Spleen (tissue), 11 donors: ENCODE measurements around the gene INPP4B. TPM values are rescaled to one million over a fixed set of nuclear protein-coding genes. Genes with fewer than 3 reads are reported as not detected.

Experiments used
- DNase-seq: peaks from one replicate; pipeline ENCODE4 v3.0.0-alpha.2; 2020
- H3K27ac ChIP-seq, 8 donors: fragments of 200-600 bp; sonication (generic) in 7 of 8; 1 replicate in 4 of 8; 2 replicates in 4 of 8; pipeline versions ENCODE4 v1.5.0 to v1.8.0; 2016 to 2021; ENCODE audit warnings: inconsistent platforms in 4 of 8, mild to moderate bottlenecking in 4 of 8, moderate library complexity in 1 of 8
- H3K27me3 ChIP-seq, 7 donors: fragments of 200-600 bp; sonication (generic) in 6 of 7; replicated peaks in 1 of 7; 1 replicate in 4 of 7; 2 replicates in 3 of 7; pipeline versions ENCODE4 v1.5.0 to v1.8.0; 2016 to 2021; ENCODE audit warnings: inconsistent platforms in 3 of 7, mild to moderate bottlenecking in 1 of 7
- H3K36me3 ChIP-seq, 6 donors: fragments of 200-600 bp; sonication (generic) in 5 of 6; 1 replicate in 4 of 6; 2 replicates in 2 of 6; pipeline versions ENCODE4 v1.5.0 to v1.8.0; 2016 to 2021; ENCODE audit warnings: inconsistent platforms in 2 of 6
- H3K4me1 ChIP-seq, 6 donors: fragments of 200-600 bp; sonication (generic) in 5 of 6; 1 replicate in 3 of 6; 2 replicates in 3 of 6; pipeline versions ENCODE4 v1.5.0 to v1.8.0; 2016 to 2021; ENCODE audit warnings: inconsistent platforms in 3 of 6
- H3K4me3 ChIP-seq, 8 donors: fragments of 200-600 bp; sonication (generic) in 7 of 8; 1 replicate in 4 of 8; 2 replicates in 4 of 8; pipeline versions ENCODE4 v1.5.0 to v1.8.0; 2016 to 2021; ENCODE audit warnings: inconsistent platforms in 4 of 8, mild to moderate bottlenecking in 4 of 8, moderate library complexity in 2 of 8
- H3K9me3 ChIP-seq, 8 donors: fragments of 200-600 bp; sonication (generic) in 7 of 8; 1 replicate in 4 of 8; 2 replicates in 4 of 8; pipeline versions ENCODE4 v1.5.0 to v1.8.0; 2016 to 2021; ENCODE audit warnings: inconsistent platforms in 4 of 8
- CTCF ChIP-seq, 11 experiments: fragments of 200-600 bp in 7 of 11; fragments of 450-650 bp in 4 of 11; sonication (generic) in 4 of 11; IDR thresholded peaks in 8 of 11; conservative IDR thresholded peaks in 3 of 11; 1 replicate in 7 of 11; 2 replicates in 4 of 11; pipeline versions ENCODE4 v1.4.0 to v1.8.0; 2016 to 2021; ENCODE audit warnings: antibody characterized with exemption in 11 of 11, inconsistent platforms in 4 of 11, mild to moderate bottlenecking in 1 of 11
- POLR2A ChIP-seq, 3 donors: fragments of 450-650 bp; IDR thresholded peaks; one replicate each; pipeline ENCODE4 v1.5.1; 2017; ENCODE audit warnings: antibody characterized with exemption in 3 of 3, mild to moderate bottlenecking in 1 of 3
- POLR2AphosphoS5 ChIP-seq, 3 donors: sonication (generic); formaldehyde crosslinking; IDR thresholded peaks; one replicate each; pipeline ENCODE4 v1.5.1; 2017; ENCODE audit warnings: antibody characterized with exemption in 3 of 3
- WGBS, 5 donors: extraction: QIAGEN DNeasy Blood & Tissue Kit in 3 of 5; methylation state at CpG; one replicate each; pipeline versions ENCODE4 v1.1.5 to v1.1.7; 2013 to 2018; 5-methylcytosine and 5-hydroxymethylcytosine counted together
- intact Hi-C: fragments of 100-400 bp; cut with DNase I; formaldehyde crosslinking; loops from one replicate; pipeline ENCODE4 v1.15.0; 2023; ENCODE audit warnings: low total_unique reads
- polyA plus RNA-seq, 3 donors: library from polyadenylated mRNA; stranded (reverse); fragments of 200-250 nt; gene quantifications; one replicate each; pipeline ENCODE4 v1.2.1, GENCODE V29; 2013
- total RNA-seq, 7 donors: library from RNA; depleted of rRNA in 3 of 7; stranded (reverse); fragments of >200 nt in 3 of 7; fragmentation: NEBNext Ultra II Directional in 4 of 7; extraction: Animal tissue kit (Norgen Biotek cat#: 25700) in 4 of 7; gene quantifications; one replicate each; pipeline versions ENCODE4 v1.1.0 to v1.2.1, GENCODE V29; 2016 to 2021
- donor health status: healthy with polysubstance abuse.
- donor health status: DM: no; HTN: no; CAD: no; lungs with moderate emphysema.
- donor health status: DM: no; HTN: no; CAD: no.
- donor health status: Bipolar disorder and iron deficiency.
- donor health status: healthy.
- donor health status: DM: no; HTN: no; CAD: no.
- donor health status: DM: yes; HTN: yes; CAD: no.

The INPP4B gene
- total and polyA plus RNA-seq, 10 donors = 0.78 to 31.6 (median 26.8) TPM

DNA sequence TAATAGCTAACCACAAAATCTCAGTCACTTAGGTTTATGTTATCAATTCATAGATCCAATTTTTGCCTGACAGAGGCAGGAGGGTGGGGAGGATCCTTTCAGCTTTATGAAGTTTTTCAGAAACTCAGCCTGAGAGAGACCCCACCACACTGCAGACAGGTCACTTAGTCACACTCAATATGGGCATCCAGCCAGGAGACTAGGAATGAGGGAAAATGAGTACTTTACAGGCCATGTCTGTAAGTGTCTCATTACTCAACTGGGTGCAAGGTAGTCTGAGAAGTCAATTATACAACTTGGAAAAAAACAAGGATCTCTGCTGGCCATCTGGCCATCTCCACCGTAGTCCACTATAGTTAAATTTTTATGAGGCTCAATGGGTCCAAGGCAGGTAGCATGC is 365.9 kb downstream of the INPP4B start:
- intact Hi-C loops = no loop called here
- H3K4me1 ChIP-seq = no peaks in the 10 kb centered on the region
- DNase-seq = no peak
- no peaks in the 10 kb centered on the region for H3K27me3 ChIP-seq
- no peaks in the 10 kb centered on the region for H3K36me3 ChIP-seq
- WGBS, 5 donors = 84 to 96% (median 93%) methylated on average over 1 of the region's 1 CpG
- H3K4me3 ChIP-seq = no peak overlapping the region
- no peak overlapping the region for H3K27ac ChIP-seq
- H3K9me3 ChIP-seq = no peaks in the 10 kb centered on the region
- no peak for TF ChIP-seq POLR2A (IDR thresholded peaks at IDR 0.05)
- TF ChIP-seq POLR2AphosphoS5 (IDR thresholded peaks at IDR 0.05) = no peak

DNA sequence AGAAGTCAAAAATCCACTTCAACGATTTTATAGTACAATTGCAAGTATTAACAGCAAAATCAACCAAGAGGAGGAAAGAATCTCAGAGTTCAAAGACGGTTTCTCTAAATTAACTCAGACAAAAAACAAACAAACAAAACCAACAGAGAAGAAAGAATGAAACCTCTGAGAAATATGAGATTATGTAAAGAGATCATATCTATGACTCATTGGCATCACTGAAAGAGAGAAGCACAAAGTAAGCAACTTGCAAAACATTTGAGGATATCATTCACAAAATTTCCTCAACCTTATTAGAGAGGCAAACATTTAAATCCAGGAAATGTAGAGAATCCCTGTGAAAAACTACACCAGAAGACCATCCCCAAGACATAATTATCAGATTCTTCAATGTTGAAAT is 370.4 kb downstream of the INPP4B start:
- TF ChIP-seq CTCF (IDR thresholded peaks at IDR 0.05 in 8 of 11, conservative IDR thresholded peaks at IDR 0.05 in 3 of 11) (no peak), POLR2A (IDR thresholded peaks at IDR 0.05) (no peak), POLR2AphosphoS5 (IDR thresholded peaks at IDR 0.05) (no peak)
- DNase-seq = no peak
- no peaks in the 10 kb centered on the region for H3K36me3 ChIP-seq
- WGBS, 5 donors = 78 to 92% (median 85%) methylated on average over 2 of the region's 2 CpGs
- intact Hi-C loops = no loop called here
- no peak overlapping the region for H3K27ac ChIP-seq
- H3K4me1 ChIP-seq = no peaks in the 10 kb centered on the region
- H3K9me3 ChIP-seq = no peaks in the 10 kb centered on the region
- H3K4me3 ChIP-seq = no peak overlapping the region
- no peaks in the 10 kb centered on the region for H3K27me3 ChIP-seq

DNA sequence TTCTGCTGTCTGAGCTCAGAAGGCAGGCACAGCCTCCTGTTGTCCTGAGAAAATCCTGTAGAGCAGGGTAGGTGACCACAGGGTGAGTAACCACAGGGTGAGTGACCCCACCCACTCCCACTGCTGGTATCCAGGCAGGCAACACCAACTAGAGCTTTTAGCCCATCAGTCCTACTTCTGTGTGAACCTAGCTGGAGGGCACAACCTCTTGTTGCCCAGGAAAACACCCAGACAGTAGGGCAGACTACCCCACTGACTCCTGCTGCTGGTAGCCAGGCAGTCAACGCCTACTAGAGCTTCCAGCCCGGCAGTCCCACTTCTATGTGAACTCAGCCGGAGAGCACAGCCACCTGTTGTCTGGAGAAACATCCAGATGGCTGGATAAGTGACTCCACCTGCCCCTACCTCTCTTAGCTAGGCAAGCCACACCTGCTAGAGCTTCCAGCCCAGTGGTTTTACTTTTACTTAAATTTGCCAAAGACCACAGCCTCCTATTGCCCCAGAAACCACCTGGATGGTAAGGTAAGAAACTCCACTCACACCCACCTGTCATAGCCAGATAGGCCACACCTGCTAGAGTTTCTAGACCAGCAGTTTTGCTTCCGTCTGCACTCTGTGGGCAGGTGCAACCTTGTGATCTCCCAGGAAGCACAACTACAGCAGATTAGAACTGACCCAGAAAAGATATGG is 371.6 kb downstream of the INPP4B start:
- intact Hi-C loops = no loop called here
- Histone ChIP-seq H3K27ac (no peak overlapping the region), H3K9me3 (no peaks in the 10 kb centered on the region), H3K4me1 (no peaks in the 10 kb centered on the region), H3K27me3 (no peaks in the 10 kb centered on the region), H3K36me3 (no peaks in the 10 kb centered on the region), H3K4me3 (no peak overlapping the region)
- WGBS, 5 donors = 81 to 91% (median 85%) methylated on average over 4 of the region's 4 CpGs
- TF ChIP-seq POLR2AphosphoS5 (IDR thresholded peaks at IDR 0.05) = no peak
- TF ChIP-seq POLR2A (IDR thresholded peaks at IDR 0.05) = no peak
- no peak for TF ChIP-seq CTCF (IDR thresholded peaks at IDR 0.05 in 8 of 11, conservative IDR thresholded peaks at IDR 0.05 in 3 of 11)
- no peak for DNase-seq

DNA sequence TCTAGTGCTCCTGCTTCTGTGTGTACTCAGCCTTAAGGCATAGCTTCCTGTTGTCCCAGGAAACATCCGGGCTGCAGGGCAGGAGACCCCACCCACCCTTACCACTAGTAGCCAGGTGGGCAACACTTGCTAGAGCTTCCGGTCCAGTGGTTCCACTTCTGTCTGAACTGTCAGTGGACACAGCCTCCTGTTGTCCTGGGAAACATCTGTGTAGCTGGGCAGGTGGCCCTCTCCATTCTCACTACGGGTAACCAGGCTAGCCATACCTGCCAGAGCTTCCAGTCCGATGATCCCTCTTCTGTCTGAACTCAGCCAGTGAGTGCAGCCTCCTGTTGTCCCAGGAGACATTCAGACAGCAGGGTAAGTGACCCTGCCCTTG is 372.2 kb downstream of the INPP4B start:
- Histone ChIP-seq H3K4me1 (no peaks in the 10 kb centered on the region), H3K27me3 (no peaks in the 10 kb centered on the region), H3K36me3 (no peaks in the 10 kb centered on the region), H3K27ac (no peak overlapping the region), H3K9me3 (no peaks in the 10 kb centered on the region), H3K4me3 (no peak overlapping the region)
- no peak for TF ChIP-seq POLR2A (IDR thresholded peaks at IDR 0.05)
- TF ChIP-seq CTCF (IDR thresholded peaks at IDR 0.05 in 8 of 11, conservative IDR thresholded peaks at IDR 0.05 in 3 of 11) = no peak
- TF ChIP-seq POLR2AphosphoS5 (IDR thresholded peaks at IDR 0.05) = no peak
- 51 to 87% (median 69%) methylated on average over 4 of the region's 4 CpGs for WGBS, 5 donors
- DNase-seq = peak; percentile 40
- intact Hi-C loops = no loop called here
